H9 (cell line): ENCODE data around the gene MAGI1. TPM values are rescaled to one million over a fixed set of nuclear protein-coding genes. Genes with fewer than 3 reads are reported as not detected.

Experiments used
- DNase-seq: peaks from one replicate; pipeline ENCODE4 v3.0.0-alpha.2; 2017
- H2AFZ ChIP-seq: one replicate; pipeline ENCODE4 v1.6.1; 2013; ENCODE audit warnings: mild to moderate bottlenecking, low read length, control low read depth, moderate library complexity
- H2AK5ac ChIP-seq: 2 replicates; pipeline ENCODE4 v1.6.1; 2013; ENCODE audit warnings: low read length, control low read depth, mixed read lengths; ENCODE audit not compliant: insufficient read length
- H2BK120ac ChIP-seq: one replicate; pipeline ENCODE4 v1.6.1; 2013; ENCODE audit warnings: low read depth, mild to moderate bottlenecking, low read length, control low read depth, inconsistent platforms; ENCODE audit not compliant: poor library complexity, severe bottlenecking
- H2BK12ac ChIP-seq: 2 replicates; pipeline ENCODE4 v1.6.1; 2013; ENCODE audit warnings: low read length, control low read depth, mixed read lengths, low read depth; ENCODE audit not compliant: insufficient read length
- H2BK15ac ChIP-seq: 2 replicates; pipeline ENCODE4 v1.6.1; 2013; ENCODE audit warnings: low read depth, low read length, control low read depth
- H2BK20ac ChIP-seq: one replicate; pipeline ENCODE4 v1.6.1; 2013; ENCODE audit warnings: low read depth, mild to moderate bottlenecking, low read length, control low read depth, inconsistent platforms; ENCODE audit not compliant: poor library complexity, severe bottlenecking
- H2BK5ac ChIP-seq: 2 replicates; pipeline ENCODE4 v1.6.1; 2013; ENCODE audit warnings: low read length, control low read depth, mixed read lengths; ENCODE audit not compliant: insufficient read length
- H3K14ac ChIP-seq: 2 replicates; pipeline ENCODE4 v1.6.1; 2013; ENCODE audit warnings: low read length, control low read depth; ENCODE audit not compliant: insufficient read depth
- H3K18ac ChIP-seq: 2 replicates; pipeline ENCODE4 v1.6.1; 2013; ENCODE audit warnings: low read depth, mild to moderate bottlenecking, mixed read lengths, low read length, control low read depth; ENCODE audit not compliant: insufficient read length
- H3K23ac ChIP-seq: 2 replicates; pipeline ENCODE4 v1.6.1; 2013; ENCODE audit warnings: low read length, control low read depth, mixed read lengths, low read depth; ENCODE audit not compliant: insufficient read length
- H3K23me2 ChIP-seq: 2 replicates; pipeline ENCODE4 v1.6.1; 2013; ENCODE audit warnings: low read depth, mild to moderate bottlenecking, mixed read lengths, low read length, control low read depth; ENCODE audit not compliant: insufficient read length, poor library complexity, severe bottlenecking
- H3K27ac ChIP-seq: 2 replicates; pipeline ENCODE4 v1.5.1; 2013; ENCODE audit warnings: low read length, control low read depth, mixed read lengths, low read depth; ENCODE audit not compliant: insufficient read length
- H3K27me3 ChIP-seq: 2 replicates; pipeline ENCODE4 v1.6.1; 2013; ENCODE audit warnings: low read length, control low read depth, inconsistent platforms; ENCODE audit not compliant: insufficient read depth
- H3K4ac ChIP-seq: 2 replicates; pipeline ENCODE4 v1.6.1; 2013; ENCODE audit warnings: low read depth, mild to moderate bottlenecking, control low read depth, inconsistent platforms, low read length, moderate library complexity
- H3K4me1 ChIP-seq: 2 replicates; pipeline ENCODE4 v1.6.1; 2013; ENCODE audit warnings: low read length, control low read depth, inconsistent platforms; ENCODE audit not compliant: insufficient read depth
- H3K4me2 ChIP-seq: 2 replicates; pipeline ENCODE4 v1.6.1; 2013; ENCODE audit warnings: low read length, control low read depth, mixed read lengths; ENCODE audit not compliant: insufficient read length, insufficient read depth
- H3K56ac ChIP-seq: 2 replicates; pipeline ENCODE4 v1.6.1; 2013; ENCODE audit warnings: low read depth, mild to moderate bottlenecking, mixed read lengths, low read length, control low read depth; ENCODE audit not compliant: insufficient read length
- H3K79me1 ChIP-seq: 2 replicates; pipeline ENCODE4 v1.6.1; 2013; ENCODE audit warnings: low read depth, mild to moderate bottlenecking, moderate library complexity, low read length, control low read depth, inconsistent platforms; ENCODE audit not compliant: insufficient read depth, poor library complexity, severe bottlenecking
- H3K79me2 ChIP-seq: 2 replicates; pipeline ENCODE4 v1.6.1; 2013; ENCODE audit warnings: low read length, control low read depth, inconsistent platforms; ENCODE audit not compliant: insufficient read depth
- H3K9ac ChIP-seq: 2 replicates; pipeline ENCODE4 v1.6.1; 2013; ENCODE audit warnings: low read length, control low read depth, mixed read lengths; ENCODE audit not compliant: insufficient read length; ENCODE audit errors: extremely low read depth
- H3K9me3 ChIP-seq: one replicate; pipeline ENCODE4 v1.6.1; 2013; ENCODE audit warnings: low read depth, low read length, inconsistent platforms; ENCODE audit not compliant: control insufficient read depth
- H3T11ph ChIP-seq: one replicate; pipeline ENCODE4 v1.6.1; 2013; ENCODE audit warnings: mild to moderate bottlenecking, low read length, control low read depth, inconsistent platforms
- H4K20me1 ChIP-seq: one replicate; pipeline ENCODE4 v1.6.1; 2013; ENCODE audit not compliant: control insufficient read depth, insufficient read length, insufficient read depth
- H4K5ac ChIP-seq: 2 replicates; pipeline ENCODE4 v1.6.1; 2013; ENCODE audit warnings: low read depth, mild to moderate bottlenecking, mixed read lengths, low read length, control low read depth; ENCODE audit not compliant: insufficient read length
- H4K8ac ChIP-seq: replicated peaks from 2 replicates; pipeline ENCODE4 v1.6.1; 2013; ENCODE audit warnings: low read length, control low read depth, mixed read lengths, low read depth; ENCODE audit not compliant: insufficient read length
- H4K91ac ChIP-seq: 2 replicates; pipeline ENCODE4 v1.6.1; 2013; ENCODE audit warnings: low read depth, mild to moderate bottlenecking, moderate library complexity, mixed read lengths, low read length, control low read depth; ENCODE audit not compliant: insufficient read length
- H3K27ac Mint-ChIP-seq, 3 experiments: 2 replicates in 2 of 3; 3 replicates in 1 of 3; pipeline ENCODE4 v1.8.0; 2020 to 2021; ENCODE audit warnings: mixed read lengths in 3 of 3, mild to moderate bottlenecking in 1 of 3, moderate library complexity in 1 of 3
- H3K27me3 Mint-ChIP-seq: 2 replicates; pipeline ENCODE4 v1.8.0; 2021; ENCODE audit warnings: low read depth, mild to moderate bottlenecking, moderate library complexity, mixed read lengths
- H3K36me3 Mint-ChIP-seq, 3 experiments: 2 replicates in 2 of 3; 3 replicates in 1 of 3; pipeline ENCODE4 v1.8.0; 2020 to 2021; ENCODE audit warnings: low read depth in 3 of 3, mixed read lengths in 3 of 3; ENCODE audit not compliant: insufficient read depth in 1 of 3
- H3K4me1 Mint-ChIP-seq, 2 experiments: 2 replicates each; pipeline ENCODE4 v1.8.0; 2020; ENCODE audit warnings: mixed read lengths in 2 of 2
- H3K4me3 Mint-ChIP-seq, 2 experiments: 2 replicates in 1 of 2; 3 replicates in 1 of 2; pipeline ENCODE4 v1.8.0; 2020 to 2021; ENCODE audit warnings: mild to moderate bottlenecking in 2 of 2, mixed read lengths in 2 of 2, moderate library complexity in 1 of 2
- H3K9me3 Mint-ChIP-seq, 2 experiments: 2 replicates in 1 of 2; 3 replicates in 1 of 2; pipeline ENCODE4 v1.8.0; 2020; ENCODE audit warnings: mild to moderate bottlenecking in 2 of 2, mixed read lengths in 2 of 2, moderate library complexity in 1 of 2
- CTCF ChIP-seq: fragments of 200-600 bp; sonication (generic); conservative IDR thresholded peaks from 3 replicates; pipeline ENCODE4 v1.8.0; 2021; ENCODE audit warnings: antibody characterized with exemption, mild to moderate bottlenecking
- WGBS: extraction: QIAGEN DNeasy Blood & Tissue Kit; methylation state at CpG from one replicate; pipeline ENCODE4 v1.1.7; 2013; ENCODE audit warnings: missing lambda C conversion rate, low lambda C conversion rate, mixed read lengths; ENCODE audit not compliant: insufficient read length; ENCODE audit errors: extremely low coverage; 5-methylcytosine and 5-hydroxymethylcytosine counted together
- total RNA-seq: library from RNA; stranded (reverse); gene quantifications from 2 replicates; pipeline ENCODE4 v1.2.1, GENCODE V29; 2021

MAGI1 gene
- total RNA-seq, 1 experiment from 2014 or later: 65.7 TPM

- Histone ChIP-seq H2BK120ac (no peak overlapping the region), H3K79me2 (no peaks in the 10 kb centered on the region; the same call in 1 of the 2 replicates), H4K20me1 (no peaks in the 10 kb centered on the region), H3K9ac (no peak overlapping the region), H2BK12ac (no peak overlapping the region), H3K23me2 (no peaks in the 10 kb centered on the region), H2BK5ac (no peak overlapping the region), H2AFZ (no peak overlapping the region), H3K27ac (no peak overlapping the region), H4K5ac (no peak overlapping the region), H3K4me1 (peaks cover 3% of the 10 kb centered on the region; the same call in 1 of the 2 replicates), H3K14ac (no peak overlapping the region), H3T11ph (no peak overlapping the region), H3K79me1 (no peaks in the 10 kb centered on the region), H3K23ac (no peak overlapping the region), H3K27me3 (no peaks in the 10 kb centered on the region), H3K18ac (no peak overlapping the region), H2BK15ac (no peak overlapping the region), H3K9me3 (no peaks in the 10 kb centered on the region), H3K4me2 (no peak overlapping the region), H4K8ac (no peak overlapping the region), H2AK5ac (no peak overlapping the region), H3K4ac (no peak overlapping the region), H2BK20ac (no peak overlapping the region), H3K56ac (no peak overlapping the region), H4K91ac (no peak overlapping the region)
- Mint-ChIP-seq H3K4me3 (no peak overlapping the region), H3K36me3 (no peaks in the 10 kb centered on the region), H3K4me1 (peaks cover 31 to 38% of the 10 kb centered on the region in 2 experiments), H3K27ac (no peak overlapping the region), H3K9me3 (no peaks in the 10 kb centered on the region), H3K27me3 (no peaks in the 10 kb centered on the region)
- no peak for TF ChIP-seq CTCF
- WGBS: no CpG with 5 or more reads among the region's 2 CpGs
- DNase-seq: no peak
Observed at GRCh38 chr3:65562447-65562846, 476.3 kb downstream of the MAGI1 start.
